ENCODE data around the gene RABGAP1L.
A peak's percentile ranks its signal among the peaks of the same experiment; 100 is the strongest.

The RABGAP1L gene

DNA sequence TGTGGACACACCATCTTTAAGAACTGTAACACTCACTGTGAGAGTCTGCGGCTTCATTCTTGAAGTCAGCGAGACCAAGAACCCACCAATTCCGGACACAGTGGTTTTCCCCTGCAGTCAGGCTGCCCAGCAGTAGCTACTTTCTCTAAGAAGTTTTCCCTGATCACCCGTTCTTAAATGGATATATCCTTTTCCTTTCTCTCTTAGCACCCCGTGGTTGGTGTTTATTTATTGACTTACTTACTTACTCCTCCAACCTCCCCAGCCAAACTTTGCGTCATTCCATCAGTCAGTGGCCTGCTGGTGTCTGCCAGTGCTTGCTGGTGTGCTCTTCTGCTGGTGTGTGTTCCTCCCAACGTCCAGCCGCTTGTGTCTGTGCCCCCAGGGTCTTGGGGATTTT lies 553.2 kb downstream of the RABGAP1L start:
- no peak for DNase-seq (ENCODE audit: low spot score)

DNA sequence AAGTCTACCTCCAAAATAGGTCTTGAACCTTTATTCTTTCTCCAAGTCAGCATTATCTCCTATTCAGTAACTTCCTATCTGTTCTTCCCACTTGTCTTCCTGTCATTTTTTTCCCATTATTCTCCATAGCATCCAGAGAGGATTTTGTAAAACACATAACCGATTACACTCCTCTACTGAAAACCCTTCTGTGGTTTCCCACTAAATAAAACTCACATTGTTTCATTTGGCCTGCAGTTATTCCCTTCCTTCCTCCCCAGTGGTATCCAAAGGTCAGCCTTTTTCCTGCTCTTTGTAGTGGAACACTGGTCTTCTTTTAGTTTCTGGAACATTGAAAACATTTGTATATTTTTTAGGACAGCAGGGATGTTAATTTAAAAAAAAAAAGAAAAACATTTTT lies 554.5 kb downstream of the RABGAP1L start:
- no peak for DNase-seq (ENCODE audit: low spot score)

GRCh38 chr1:174719194-174719593 lies 559.9 kb downstream of the RABGAP1L start:
- no peak for DNase-seq (ENCODE audit: low spot score)

DNA sequence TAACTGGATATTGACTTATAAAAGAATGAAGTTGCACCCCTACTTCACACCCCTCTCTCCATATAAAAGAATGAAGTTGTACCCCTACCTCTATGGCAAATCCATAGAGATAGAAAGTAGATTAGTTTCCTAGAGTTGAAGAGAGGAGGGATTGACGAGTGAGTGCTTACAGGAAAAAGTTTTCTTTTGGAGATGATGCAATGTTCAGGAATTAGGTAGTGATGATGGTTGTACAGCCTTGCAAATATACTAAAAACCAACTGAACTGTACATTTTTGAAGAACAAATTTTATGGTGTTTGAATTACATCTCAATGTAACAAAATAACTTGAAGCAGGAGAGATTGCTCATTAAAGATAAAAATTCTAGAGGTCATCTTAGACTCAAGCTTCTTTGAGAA lies 561.3 kb downstream of the RABGAP1L start:
- DNase-seq (ENCODE audit: low spot score) = no peak

GRCh38 chr1:174721246-174721645 lies 561.9 kb downstream of the RABGAP1L start:
- no peak for DNase-seq (ENCODE audit: low spot score)

- DNase-seq (ENCODE audit: low spot score) = no peak
Measured at GRCh38 chr1:174723816-174724215, 564.5 kb downstream of the RABGAP1L start.

DNA sequence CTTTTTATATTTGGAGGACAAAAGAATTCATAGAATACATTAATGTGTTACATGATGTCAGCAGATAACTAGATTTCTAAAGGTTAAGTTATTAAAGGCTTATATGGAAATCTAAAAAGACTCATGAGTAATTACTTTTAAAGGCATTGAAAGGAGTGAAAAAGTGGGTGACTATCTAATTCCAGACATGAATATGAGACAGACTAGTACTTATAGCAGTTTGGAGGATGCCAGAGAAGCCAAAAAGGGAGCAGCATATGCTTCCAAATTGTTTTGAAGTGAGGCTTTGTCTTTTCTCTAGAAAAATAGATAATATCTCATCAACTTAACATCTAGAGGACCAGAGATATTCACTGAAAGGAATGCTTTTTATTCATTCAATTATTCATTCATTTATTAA lies 564.9 kb downstream of the RABGAP1L start:
- DNase-seq (ENCODE audit: low spot score) = no peak

- DNase-seq (ENCODE audit: low spot score) = peak; percentile 76
Measured at GRCh38 chr1:174726167-174726879, 567.0 kb downstream of the RABGAP1L start.

GRCh38 chr1:174726880-174727585 lies 567.7 kb downstream of the RABGAP1L start:
- no peak for DNase-seq (ENCODE audit: low spot score)

- no peak for DNase-seq (ENCODE audit: low spot score)
Measured at GRCh38 chr1:174734270-174734669, 575.0 kb downstream of the RABGAP1L start.

GRCh38 chr1:174736831-174737230 lies 577.5 kb downstream of the RABGAP1L start:
- no peak for DNase-seq (ENCODE audit: low spot score)

GRCh38 chr1:174740249-174740968 lies 581.1 kb downstream of the RABGAP1L start:
- DNase-seq (ENCODE audit: low spot score) = peak; percentile 36

GRCh38 chr1:174742805-174743653 lies 583.7 kb downstream of the RABGAP1L start:
- DNase-seq (ENCODE audit: low spot score) = peak; percentile 37

DNA sequence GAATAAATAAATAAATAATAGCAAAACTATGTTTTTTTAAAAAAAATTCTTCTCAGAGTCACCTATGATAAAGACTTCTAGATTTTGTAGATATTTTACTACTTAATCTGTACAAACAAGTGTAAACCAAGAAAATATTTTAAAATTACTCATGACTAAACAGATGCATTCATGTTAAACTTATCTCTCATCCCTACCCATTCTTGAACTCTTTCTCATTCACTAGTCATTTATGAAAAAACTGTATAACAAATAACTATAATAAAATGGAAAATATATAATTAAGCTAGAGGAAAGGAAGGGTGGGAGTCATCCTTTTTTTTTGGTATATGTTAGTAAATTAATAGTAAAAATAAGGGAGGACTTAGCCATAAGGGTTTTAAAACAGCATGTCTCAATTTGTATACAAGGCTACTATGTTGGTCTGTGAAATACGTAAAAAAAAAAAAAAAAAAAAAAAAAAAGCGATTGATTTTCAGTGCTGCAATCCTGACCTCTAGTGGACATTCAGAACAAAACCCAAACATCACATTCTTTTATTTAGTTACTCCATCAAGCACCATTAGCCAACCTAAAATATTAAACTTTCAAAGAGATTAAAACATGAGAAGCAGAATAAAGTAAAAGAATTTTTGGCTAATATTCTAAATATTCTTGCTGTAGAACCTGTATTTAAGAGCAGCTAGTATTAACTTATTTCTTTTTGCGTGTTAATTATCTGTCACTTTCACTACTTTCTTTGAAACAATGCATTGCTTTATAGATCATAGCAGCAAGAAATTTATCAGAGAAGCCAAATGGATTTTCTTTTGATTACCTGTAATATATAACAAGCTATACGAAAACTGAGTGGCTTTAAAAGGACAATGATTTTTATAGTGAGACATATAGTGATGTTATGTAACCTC lies 584.6 kb downstream of the RABGAP1L start:
- DNase-seq (ENCODE audit: low spot score) = peak; percentile 77

- no peak for DNase-seq (ENCODE audit: low spot score)
Measured at GRCh38 chr1:174744886-174745285, 585.6 kb downstream of the RABGAP1L start.

DNA sequence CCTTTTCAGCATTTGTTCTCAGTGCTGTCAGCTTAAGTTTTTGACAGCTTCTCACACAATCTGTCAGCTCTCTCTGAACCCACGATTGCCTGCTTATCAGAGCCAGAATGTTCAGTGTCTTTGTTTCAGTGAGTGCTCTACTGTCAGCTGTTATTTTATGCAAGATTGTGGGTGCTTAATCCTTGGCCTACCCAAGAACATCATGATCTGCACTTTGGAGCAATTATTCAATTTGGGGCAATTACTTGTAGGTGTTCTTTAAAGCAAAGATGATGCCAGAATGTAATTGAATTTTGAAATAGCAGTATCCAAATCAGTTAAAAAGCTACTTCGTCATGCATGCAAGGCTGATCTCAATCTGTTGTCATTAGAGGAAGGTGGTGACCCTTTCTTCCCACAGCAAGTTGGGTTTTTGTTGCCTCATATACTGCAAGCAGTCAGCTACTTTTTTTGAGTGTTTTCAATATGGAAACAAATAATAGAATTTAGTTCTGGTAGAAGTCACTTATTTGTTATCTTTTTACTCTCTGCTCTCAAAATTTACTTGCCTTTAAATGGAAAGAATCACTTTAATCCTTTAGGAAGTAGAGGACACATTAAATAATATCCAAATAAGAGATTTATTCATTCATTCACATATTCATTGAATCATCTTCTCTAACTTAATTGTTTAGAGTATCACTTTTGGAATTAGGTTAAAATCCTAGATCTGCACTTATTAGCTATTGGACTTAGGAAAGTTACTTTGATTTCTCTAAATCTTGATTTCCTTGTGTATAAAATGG lies 586.9 kb downstream of the RABGAP1L start:
- no peak for DNase-seq (ENCODE audit: low spot score)

DNA sequence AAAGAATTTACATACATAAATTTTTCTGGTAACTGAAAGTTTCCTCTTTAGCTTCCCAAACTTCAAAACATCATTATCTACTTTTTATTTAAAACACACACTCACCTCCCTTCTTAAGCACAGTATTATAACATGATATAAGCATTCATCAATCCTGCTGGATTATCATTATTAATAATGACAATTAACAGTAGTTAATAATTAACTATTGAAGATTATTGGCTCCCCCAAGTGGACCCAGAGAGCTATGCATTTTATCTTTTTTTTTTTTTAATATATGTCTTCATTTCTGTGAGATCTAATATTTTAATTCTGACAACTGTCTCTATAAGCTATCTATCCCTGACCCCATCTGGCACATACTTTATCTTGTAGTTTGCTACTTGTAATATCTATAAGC lies 588.3 kb downstream of the RABGAP1L start:
- DNase-seq (ENCODE audit: low spot score) = peak; percentile 35

- DNase-seq (ENCODE audit: low spot score) = no peak
Measured at GRCh38 chr1:174748586-174748985, 589.3 kb downstream of the RABGAP1L start.

DNA sequence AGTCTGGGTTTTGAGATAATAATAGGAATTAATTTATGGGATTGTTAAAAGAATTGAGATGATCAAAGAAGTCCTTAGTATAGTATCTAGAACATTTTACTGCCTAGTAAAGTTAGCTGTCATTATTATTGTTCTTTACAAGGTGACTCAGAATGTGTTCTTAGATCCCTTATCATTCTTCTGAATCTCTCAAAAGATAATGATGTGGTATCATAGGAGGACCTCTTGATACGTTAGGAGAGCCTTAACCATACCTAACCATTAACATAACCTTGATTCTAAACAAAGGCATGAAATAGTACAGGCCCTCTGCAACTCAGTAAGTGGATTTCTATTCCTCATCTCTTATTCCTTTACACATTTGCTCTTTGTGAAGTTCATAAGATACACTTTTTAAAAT lies 593.8 kb downstream of the RABGAP1L start:
- no peak for DNase-seq (ENCODE audit: low spot score)

- DNase-seq (ENCODE audit: low spot score) = no peak
Measured at GRCh38 chr1:174761335-174761734, 602.0 kb downstream of the RABGAP1L start.
